ENCODE measurements around the gene CLDN19.
"Not testable (repeated sequence)": the region's sequence is repeated elsewhere in the genome, so short reads cannot be mapped to it uniquely, and the experiment has no call there.

Gene CLDN19

DNA sequence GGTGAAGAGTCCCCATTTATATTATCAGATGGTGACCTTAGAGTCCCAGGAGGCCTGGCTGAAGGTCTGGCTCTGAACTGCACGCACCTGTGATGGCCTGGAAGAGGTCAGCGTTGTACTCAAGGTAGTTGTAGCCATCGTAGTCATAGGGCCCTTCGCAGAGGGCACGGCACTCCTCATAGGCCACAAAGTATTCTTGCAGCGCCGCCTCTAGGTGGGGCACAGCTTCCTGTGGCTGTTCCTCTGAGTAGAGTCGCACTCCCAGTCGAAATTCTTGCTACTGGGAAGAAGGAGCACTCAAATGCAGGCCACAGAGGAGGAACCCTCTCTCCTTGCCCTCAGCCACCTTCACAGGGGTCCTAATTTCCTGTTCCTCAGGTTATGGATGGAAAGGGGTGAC is 19.1 kb upstream of the CLDN19 start:
- no peak for DNase-seq (ENCODE audit: low spot score)

DNA sequence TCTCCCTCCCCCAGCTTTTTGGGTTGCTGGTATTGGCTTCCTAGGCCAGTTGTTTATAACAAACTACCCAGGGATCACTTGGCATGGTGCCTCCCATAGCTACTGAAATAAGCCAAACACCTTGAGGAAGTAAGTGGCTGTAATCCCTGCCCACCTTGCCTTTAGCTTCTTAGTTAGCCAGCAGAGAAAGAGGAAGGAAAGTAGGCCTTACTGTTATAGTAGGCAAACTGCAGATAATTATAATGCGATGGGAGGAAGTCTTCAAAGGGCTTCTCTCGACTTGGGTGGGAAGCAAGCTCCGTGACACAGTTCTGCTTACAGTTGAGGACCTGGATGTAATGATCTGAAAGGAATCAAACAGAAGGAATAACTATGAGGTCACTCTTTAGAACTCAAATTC is 18.6 kb upstream of the CLDN19 start:
- DNase-seq (ENCODE audit: low spot score) = no peak

DNA sequence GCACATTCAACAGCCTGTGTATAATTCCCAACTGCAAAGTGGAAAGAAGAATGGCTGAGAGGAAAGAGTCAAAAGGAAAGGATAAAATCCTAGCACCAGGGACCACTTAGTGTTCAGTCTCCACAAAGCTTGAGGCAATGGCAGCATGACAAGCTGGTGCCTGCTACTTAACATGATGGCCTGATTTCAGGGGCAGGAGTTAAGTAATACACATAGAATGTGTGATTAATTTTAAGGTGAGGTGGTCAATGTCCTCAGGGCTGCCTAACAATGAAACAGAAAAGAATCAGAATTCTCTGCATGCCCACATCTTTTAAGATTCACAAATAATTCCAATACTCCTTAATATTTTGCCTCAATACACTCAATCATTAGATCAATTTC is 17.8 kb upstream of the CLDN19 start:
- DNase-seq (ENCODE audit: low spot score) = no peak

- DNase-seq (ENCODE audit: low spot score) = no peak
These were observed 17.2 kb upstream of the CLDN19 start for GRCh38 chr1:42756956-42757891.

DNA sequence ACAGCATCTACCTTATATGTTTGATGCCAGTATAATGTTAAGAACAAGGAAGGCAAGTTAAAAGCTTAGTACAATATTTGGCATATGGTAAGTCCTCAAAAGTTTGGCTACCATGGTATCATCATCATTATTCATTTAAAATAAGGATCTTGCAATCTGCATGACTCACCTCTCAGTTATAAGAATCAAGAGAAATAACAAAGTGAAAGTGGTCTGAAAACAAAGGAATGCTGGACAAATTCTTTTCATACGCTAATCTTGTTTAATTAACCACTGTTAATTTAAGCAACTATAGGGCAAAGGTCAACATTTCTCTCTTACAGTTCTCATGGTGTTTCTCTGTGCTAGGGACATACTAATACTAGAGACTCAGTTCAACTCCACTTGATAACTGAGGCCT is 13.0 kb upstream of the CLDN19 start:
- no peak for DNase-seq (ENCODE audit: low spot score)

- DNase-seq (ENCODE audit: low spot score) = no peak
These were observed 12.2 kb upstream of the CLDN19 start for GRCh38 chr1:42752284-42752683.

DNA sequence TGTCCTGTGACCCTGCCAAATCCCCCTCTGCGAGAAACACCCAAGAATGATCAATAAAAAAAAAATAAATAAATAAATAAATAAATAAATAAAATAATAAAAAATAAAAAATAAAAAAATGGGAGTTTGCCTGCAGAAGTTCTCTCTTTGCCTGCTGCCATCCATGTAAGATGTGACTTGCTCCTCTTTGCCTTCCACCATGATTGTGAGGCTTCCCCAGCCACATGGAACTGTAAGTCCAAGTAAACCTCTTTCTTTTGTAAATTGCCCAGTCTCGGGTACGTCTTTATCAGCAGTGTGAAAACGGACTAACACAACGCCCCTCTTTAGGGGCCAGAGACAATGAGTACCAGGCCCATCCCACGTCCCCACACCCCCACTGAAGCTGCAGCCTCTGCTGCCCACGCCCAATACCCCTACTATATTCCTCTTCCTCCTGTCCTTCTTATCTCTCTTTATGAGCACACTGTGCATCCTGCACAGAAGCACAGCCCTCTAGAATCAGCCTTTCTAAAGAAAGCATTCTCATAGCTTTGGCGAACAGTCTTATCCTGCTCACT is 11.6 kb upstream of the CLDN19 start:
- not testable (repeated sequence) for DNase-seq (ENCODE audit: low spot score)

- no peak for DNase-seq (ENCODE audit: low spot score)
These were observed 10.0 kb upstream of the CLDN19 start for GRCh38 chr1:42750041-42750440.

DNA sequence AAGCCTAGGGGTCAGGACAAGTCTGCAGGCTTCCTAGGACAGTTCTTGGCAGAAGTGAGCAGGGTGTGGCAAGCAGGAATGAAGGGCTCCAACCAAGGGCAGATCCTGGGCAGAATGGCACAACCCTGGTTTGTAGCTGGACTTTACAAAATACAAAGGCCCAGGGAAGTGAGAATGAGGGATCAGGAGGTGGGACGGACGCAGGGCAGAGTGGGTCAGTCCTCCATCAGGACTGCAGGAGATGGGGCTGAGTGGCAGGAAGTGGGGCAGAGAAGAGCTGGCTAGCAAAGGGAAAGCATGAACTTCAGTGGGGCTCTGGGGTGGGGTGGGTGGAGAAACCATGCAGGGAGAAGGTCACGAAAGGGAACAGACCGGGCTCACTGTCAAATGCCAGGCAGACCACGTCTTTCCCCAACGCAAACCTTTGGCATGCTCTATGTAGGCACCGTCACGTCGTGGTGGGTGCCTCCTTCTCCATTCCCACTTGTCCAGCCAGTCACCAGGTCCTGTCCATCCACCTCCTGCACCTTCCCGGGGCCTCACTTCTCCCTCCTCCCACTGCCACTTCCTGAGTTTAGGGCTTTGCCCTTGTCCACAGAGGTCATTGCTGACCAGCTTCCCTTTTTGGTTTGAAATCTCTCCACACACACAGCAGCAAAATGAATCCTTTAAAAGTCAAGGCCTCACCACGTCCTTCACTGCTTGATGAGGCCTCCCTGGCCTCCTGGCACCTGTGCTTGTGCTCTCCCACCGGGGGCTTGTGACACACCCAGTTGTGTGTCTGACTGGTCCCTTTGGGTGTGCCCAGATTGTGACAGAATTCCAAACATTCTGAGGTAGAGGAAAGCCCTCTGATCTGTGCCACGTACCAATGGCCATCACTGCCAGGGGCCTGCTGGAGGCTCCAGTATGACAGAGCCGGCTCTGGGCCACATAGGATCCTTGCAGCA is 8.7 kb upstream of the CLDN19 start:
- DNase-seq (ENCODE audit: low spot score) = no peak

GRCh38 chr1:42748021-42748420 is 8.0 kb upstream of the CLDN19 start:
- DNase-seq (ENCODE audit: low spot score) = no peak

DNA sequence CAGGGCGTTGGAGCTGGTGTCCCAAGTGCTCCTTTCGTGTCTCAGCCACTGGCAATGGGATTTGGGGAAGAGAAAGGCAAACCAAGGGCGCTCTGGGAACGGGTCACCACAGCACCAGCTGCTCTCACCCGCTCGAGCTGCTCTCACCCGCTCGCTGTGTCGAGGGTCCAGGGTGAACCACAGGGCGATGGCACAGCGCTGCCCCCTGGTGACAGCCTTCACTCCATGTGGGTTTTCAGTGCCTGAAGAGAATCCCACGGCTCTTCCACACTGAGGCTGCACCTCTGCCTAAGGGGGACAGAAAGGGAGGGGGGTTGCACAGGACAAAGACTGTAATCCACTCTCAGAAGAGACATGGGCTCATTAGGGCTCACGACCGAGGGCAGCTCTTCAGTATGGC is 7.1 kb upstream of the CLDN19 start:
- DNase-seq (ENCODE audit: low spot score) = peak; percentile 27

- no peak for DNase-seq (ENCODE audit: low spot score)
These were observed 6.5 kb upstream of the CLDN19 start for GRCh38 chr1:42746436-42747105.

GRCh38 chr1:42745851-42746250 is 5.8 kb upstream of the CLDN19 start:
- no peak for DNase-seq (ENCODE audit: low spot score)

DNA sequence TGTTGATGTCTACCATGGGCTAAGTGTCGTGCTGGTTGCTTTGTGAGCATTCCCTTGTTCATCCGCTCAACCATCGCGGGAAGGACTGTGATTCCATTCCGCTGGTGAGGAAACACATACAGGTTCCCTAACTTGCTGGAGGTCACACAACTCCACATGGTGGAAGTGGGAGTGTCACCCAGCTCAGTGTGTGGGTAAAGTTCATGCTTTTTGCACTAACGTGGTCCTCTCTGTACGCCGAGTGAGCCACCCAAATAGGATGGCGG is 4.0 kb upstream of the CLDN19 start:
- no peak for DNase-seq (ENCODE audit: low spot score)

DNA sequence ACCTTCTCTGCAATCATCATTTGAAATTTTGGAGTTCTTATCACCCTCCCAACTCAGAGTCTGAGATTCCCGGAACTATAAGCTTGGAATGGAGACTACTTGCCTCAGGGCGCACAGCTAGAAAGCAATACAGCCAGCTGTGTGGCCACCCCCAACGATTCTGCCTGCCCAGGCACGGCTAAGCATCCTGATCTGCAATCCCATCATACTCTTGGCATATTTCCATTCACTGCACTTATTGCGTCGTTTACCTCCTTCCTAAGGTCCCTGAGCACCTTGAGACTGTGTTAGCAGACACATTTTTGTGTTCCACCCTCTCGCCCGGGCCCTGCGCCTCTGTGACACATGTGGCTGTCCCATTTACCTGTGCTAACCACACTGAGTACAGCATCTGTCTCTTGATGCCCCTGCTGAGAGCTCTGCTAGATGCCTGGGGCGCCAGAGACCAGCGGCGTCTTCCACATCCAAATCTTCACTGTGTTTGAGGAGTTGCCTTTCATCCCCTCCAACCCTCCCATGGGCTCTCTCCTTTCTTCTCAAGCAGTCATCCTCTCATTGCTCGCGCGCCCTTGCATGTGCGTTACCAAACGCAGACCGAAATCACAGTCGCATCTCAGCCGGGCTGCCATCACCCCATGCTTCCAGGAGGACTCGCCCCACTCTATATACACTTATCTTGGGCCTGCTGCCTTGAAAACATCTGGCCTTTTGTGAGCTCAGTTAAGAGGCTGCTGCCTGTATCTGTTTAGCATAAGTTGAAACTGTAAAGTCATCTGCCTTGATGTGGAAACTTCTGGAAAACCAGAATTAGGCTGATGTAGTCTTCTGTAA is 3.5 kb upstream of the CLDN19 start:
- no peak for DNase-seq (ENCODE audit: low spot score)

GRCh38 chr1:42742617-42743316 is 2.7 kb upstream of the CLDN19 start:
- DNase-seq (ENCODE audit: low spot score) = no peak

DNA sequence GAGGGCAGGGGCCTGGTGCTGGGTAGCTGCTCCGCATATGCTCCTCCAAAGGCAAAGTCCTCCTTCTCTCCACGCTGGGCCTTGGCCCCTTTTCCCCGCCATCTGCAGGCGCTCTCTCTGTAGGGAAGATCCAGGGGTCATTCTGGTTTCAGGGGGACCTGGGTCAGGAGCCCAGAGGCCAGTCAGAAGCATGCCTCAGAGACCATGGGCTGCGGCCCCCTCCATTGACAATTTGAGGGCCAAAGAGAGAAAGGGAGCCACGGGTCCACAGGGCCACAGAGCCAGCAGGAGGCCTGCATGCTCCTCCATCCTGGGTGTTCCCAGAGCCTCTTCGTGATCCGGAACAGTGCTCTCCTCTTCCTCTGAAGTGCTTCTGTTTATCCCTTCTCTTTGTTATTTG is 2.1 kb upstream of the CLDN19 start:
- DNase-seq (ENCODE audit: low spot score) = no peak

DNA sequence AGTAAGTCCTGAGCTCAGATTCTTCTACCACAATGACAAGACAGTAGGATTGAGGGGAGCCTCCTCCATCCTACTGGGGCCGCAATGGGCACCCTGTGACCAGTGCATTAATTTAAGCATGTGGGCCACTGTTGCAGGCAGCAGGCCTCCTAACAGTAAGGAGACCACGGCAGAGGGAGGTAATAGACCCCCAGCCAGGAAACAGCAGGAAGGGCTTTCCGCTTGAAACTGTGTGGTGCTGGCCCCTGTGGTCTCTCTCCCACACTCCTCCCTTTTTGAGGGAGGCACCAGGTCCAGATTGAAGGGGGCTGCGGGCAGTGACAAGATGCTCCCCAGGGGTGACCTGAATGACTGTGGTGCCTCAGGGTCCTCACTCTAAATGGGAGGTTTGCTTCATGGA is 1.7 kb upstream of the CLDN19 start:
- no peak for DNase-seq (ENCODE audit: low spot score)

DNA sequence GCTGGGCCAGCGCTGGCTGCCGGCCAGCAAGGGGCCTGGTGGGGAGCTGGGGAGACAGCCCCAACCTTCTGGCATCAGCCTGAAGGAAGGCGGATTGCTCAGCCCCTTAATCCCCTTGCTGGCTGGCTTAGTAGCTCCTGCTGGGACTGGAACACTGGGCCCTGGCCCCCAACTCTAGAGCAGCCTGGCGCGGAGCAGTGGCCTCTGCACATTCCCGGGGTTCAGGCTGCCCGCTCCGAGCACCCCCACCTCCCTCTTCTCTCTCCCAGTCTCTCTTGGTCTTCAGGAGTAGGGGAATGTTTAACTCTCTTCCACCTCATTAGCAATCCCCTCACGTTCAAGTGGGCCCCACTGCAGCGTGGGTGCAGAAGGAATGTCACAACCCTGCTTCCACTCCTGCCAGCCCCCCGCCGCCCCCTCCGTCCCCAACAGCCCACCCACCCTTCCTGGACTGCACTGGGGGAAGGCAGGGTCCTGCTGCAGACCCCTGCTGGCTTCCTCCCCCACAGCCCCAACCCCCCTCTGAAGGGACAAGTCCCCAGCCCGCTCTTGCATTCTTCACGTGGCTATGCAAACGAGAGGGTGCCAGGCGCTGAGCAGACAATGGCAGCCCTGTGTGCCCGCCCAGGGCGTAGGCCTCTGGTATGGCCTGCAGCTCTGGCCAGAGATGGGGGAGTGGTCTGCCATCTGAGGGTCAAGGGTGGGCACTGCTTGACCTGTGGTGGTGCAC is 980 bp upstream of the CLDN19 start:
- DNase-seq (ENCODE audit: low spot score) = no peak

DNA sequence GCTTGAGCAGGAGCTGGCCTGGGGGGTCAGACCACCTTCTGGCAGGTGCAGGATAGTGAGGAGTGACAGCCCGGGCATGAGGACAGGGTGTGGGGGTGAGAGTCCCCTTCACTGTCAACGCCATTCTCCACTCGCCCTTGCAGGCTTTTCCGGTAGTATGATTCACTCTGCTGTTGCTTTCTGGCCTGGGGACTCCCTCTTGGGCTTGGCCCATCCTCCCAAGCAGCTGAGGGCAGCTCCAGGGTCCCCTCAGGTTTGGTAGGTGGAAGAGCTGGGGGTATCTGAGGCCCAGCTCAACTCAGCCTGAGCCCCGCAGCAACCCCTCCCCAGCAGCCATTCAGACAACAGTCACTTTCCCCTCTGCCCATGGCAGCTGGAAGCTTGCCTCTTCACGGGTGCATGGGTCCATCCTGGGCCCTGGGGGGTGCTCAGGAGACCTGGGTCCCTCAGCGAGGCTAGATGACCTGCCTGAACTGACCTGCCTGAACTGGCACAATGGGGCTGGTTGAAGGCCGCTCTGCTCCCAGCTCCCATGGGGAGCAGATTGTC is 1.3 kb downstream of the CLDN19 start:
- no peak for DNase-seq (ENCODE audit: low spot score)
